Naive thymus-derived CD4-positive, alpha-beta T cell (primary cell): ENCODE measurements around the gene GPR183. TPM values are rescaled to one million over a fixed set of nuclear protein-coding genes. Genes with fewer than 3 reads are reported as not detected.

Experiments
- ATAC-seq: fragments of 150-1000 bp; cut with Tn5 transposase; 2 replicates; pipeline ENCODE4 v1.10.0; 2021; ENCODE audit warnings: mild to moderate bottlenecking, moderate library complexity
- CTCF ChIA-PET: fragments of 350-600 bp; sonication (Branson Sonifier 250); formaldehyde crosslinking; loops from one replicate; lab custom pipeline; 2021; ENCODE audit warnings: antibody characterized with exemption; lab: Charles Lee
- POLR2A ChIA-PET: fragments of 350-600 bp; sonication (Branson Sonifier 250); formaldehyde crosslinking; loops from one replicate; lab custom pipeline; 2021; ENCODE audit warnings: antibody characterized with exemption, inconsistent platforms; lab: Charles Lee
- DNase-seq, 9 donors: peaks; one replicate each; pipeline versions ENCODE4 v3.0.0 to v3.0.0-alpha.2; 2020 to 2022; ENCODE audit warnings: mixed read lengths in 1 of 9
- H3K27ac ChIP-seq: one replicate; pipeline ENCODE4 v1.7.0; 2013; ENCODE audit warnings: mild to moderate bottlenecking, low read depth, low read length, moderate library complexity
- H3K27me3 ChIP-seq, 2 donors: one replicate each; pipeline ENCODE4 v1.7.0; 2013; ENCODE audit warnings: low read length in 2 of 2, mild to moderate bottlenecking in 2 of 2, moderate library complexity in 2 of 2; ENCODE audit not compliant: control insufficient read depth in 2 of 2, insufficient read depth in 2 of 2
- H3K36me3 ChIP-seq, 3 experiments: 1 replicate in 2 of 3; 2 replicates in 1 of 3; pipeline ENCODE4 v1.7.0; 2013; ENCODE audit warnings: low read length in 3 of 3, mild to moderate bottlenecking in 3 of 3, moderate library complexity in 1 of 3; ENCODE audit not compliant: insufficient read depth in 3 of 3, control insufficient read depth in 2 of 3
- H3K4me1 ChIP-seq, 2 donors: one replicate each; pipeline ENCODE4 v1.7.0; 2013; ENCODE audit warnings: low read length in 2 of 2, mild to moderate bottlenecking in 2 of 2, moderate library complexity in 1 of 2; ENCODE audit not compliant: control insufficient read depth in 2 of 2, insufficient read depth in 2 of 2
- H3K4me3 ChIP-seq: 2 replicates; pipeline ENCODE4 v1.7.0; 2013; ENCODE audit warnings: mild to moderate bottlenecking, low read length
- H3K9me3 ChIP-seq, 3 experiments: 1 replicate in 2 of 3; 2 replicates in 1 of 3; pipeline ENCODE4 v1.7.0; 2013; ENCODE audit warnings: low read length in 3 of 3; ENCODE audit not compliant: control insufficient read depth in 2 of 3
- H3K27ac Mint-ChIP-seq, 9 donors: one replicate each; pipeline ENCODE4 v1.8.0; 2020 to 2022; ENCODE audit warnings: mixed read lengths in 9 of 9, mild to moderate bottlenecking in 8 of 9, moderate library complexity in 5 of 9, inconsistent platforms in 2 of 9
- H3K27me3 Mint-ChIP-seq, 5 donors: one replicate each; pipeline ENCODE4 v1.8.0; 2021 to 2022; ENCODE audit warnings: mixed read lengths in 5 of 5, mild to moderate bottlenecking in 1 of 5
- H3K36me3 Mint-ChIP-seq, 5 donors: one replicate each; pipeline ENCODE4 v1.8.0; 2020 to 2022; ENCODE audit warnings: mixed read lengths in 5 of 5, mild to moderate bottlenecking in 3 of 5, inconsistent platforms in 1 of 5
- H3K4me1 Mint-ChIP-seq, 7 donors: one replicate each; pipeline ENCODE4 v1.8.0; 2020 to 2022; ENCODE audit warnings: mixed read lengths in 7 of 7, mild to moderate bottlenecking in 3 of 7, inconsistent platforms in 1 of 7
- H3K4me3 Mint-ChIP-seq, 10 donors: one replicate each; pipeline ENCODE4 v1.8.0; 2020 to 2022; ENCODE audit warnings: mild to moderate bottlenecking in 10 of 10, mixed read lengths in 10 of 10, moderate library complexity in 6 of 10, inconsistent platforms in 2 of 10
- H3K9me3 Mint-ChIP-seq, 11 donors: one replicate each; pipeline ENCODE4 v1.8.0; 2020 to 2022; ENCODE audit warnings: mixed read lengths in 11 of 11, mild to moderate bottlenecking in 4 of 11, inconsistent platforms in 1 of 11, moderate library complexity in 1 of 11
- intact Hi-C, 2 donors: fragments of 100-400 bp; cut with micrococcal nuclease; formaldehyde crosslinking; loops; one replicate each; pipeline ENCODE4 v1.15.1; 2023
- microRNA-seq: library from miRNA; unstranded; fragments of <30 nt; microRNA quantifications from one replicate; pipeline ENCODE4 v1.2.0, GENCODE V29; 2022; ENCODE audit warnings: borderline microRNAs expressed
- polyA plus RNA-seq, 2 donors: library from polyadenylated mRNA; unstranded; fragments of 300-500 nt; fragmentation: Illumina TruSeq; gene quantifications; one replicate each; pipeline ENCODE4 v1.2.3, GENCODE V29; 2021
- total RNA-seq, 6 experiments: library from RNA in 5 of 6; stranded (reverse) in 5 of 6; gene quantifications; 1 replicate in 5 of 6; 2 replicates in 1 of 6; pipeline ENCODE4 v1.2.3 and lab custom pipeline; 2021 to 2026

Gene GPR183
- total and polyA plus RNA-seq, 7 experiments from 2014 or later = 26.8 to 241 (median 216) TPM

DNA sequence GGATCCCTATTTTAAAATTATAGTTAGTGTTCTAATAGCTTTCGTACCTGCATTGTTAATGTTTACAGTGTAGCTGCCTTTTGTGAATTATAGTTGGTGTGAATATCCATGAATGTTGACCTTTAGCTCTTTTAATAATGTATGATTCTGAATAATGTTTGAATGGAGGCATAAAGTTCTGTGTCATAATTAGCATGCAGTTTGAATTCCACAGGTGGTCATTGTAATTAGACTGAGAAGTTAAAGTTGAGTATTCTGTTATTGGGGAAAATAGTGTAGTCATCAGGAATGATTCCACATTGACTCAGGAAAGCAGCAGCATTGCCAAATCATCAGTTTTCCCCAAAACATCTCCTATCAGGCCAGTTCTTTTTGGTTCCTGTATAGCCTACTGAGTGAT lies 61.1 kb downstream of the GPR183 start:
- ChIA-PET POLR2A (interaction anchor here (0.9 to 3.5 kb wide), 4 partner anchors 9 to 40 kb away, joined by 3 to 23 read pairs (median 5); partner anchors contain the start of gene GPR18), CTCF (interaction anchor here (0.7 to 1.2 kb wide), 2 partner anchors 24 to 43 kb away, joined by 3 to 5 read pairs; no protein-coding TSS in a partner anchor)
- Mint-ChIP-seq H3K36me3 (peaks cover 12 to 56% (median 49%) of the 10 kb centered on the region in 5 donors), H3K4me1 (peaks cover 15 to 51% (median 45%) of the 10 kb centered on the region in 7 donors), H3K9me3 (peaks cover 0 to 9% (median 0%) of the 10 kb centered on the region in 11 donors), H3K27ac (peak overlapping the region in 8 of 9 donors; percentile 19 to 85 (median 66)), H3K4me3 (no peak overlapping the region), H3K27me3 (no peaks in the 10 kb centered on the region)
- ATAC-seq (no peak), DNase-seq (no peak)
- Histone ChIP-seq H3K27me3 (no peaks in the 10 kb centered on the region), H3K9me3 (no peaks in the 10 kb centered on the region), H3K4me1 (peaks cover 0 to 4% of the 10 kb centered on the region in 2 donors), H3K4me3 (no peak overlapping the region), H3K36me3 (peaks cover 0 to 25% (median 4%) of the 10 kb centered on the region in 3 experiments), H3K27ac (peak overlapping the region; percentile 2)
- intact Hi-C loops = no loop called here

Small RNA genes lying within 50 kb of the gene (microRNA-seq; reads per million reads assigned to microRNA genes)
- not detected for gene MIR623

Other genes starting within 250 kb of the GPR183 start
- gene UBAC2, start 106.5 kb downstream of the GPR183 start, total RNA-seq = 100 to 1,000 TPM in 2 of 5 experiments, 10 to 100 TPM in 3; 63.3 to 114 (median 90.2) TPM
- 100 to 1,000 TPM; 142 TPM for gene UBAC2, start 106.5 kb downstream of the GPR183 start, polyA plus RNA-seq
- 10 to 100 TPM; 11.5 to 40.4 (median 21.1) TPM for gene GPR18, start 49.0 kb downstream of the GPR183 start, total RNA-seq
- 10 to 100 TPM; 27.9 to 35.9 TPM for gene GPR18, start 49.0 kb downstream of the GPR183 start, polyA plus RNA-seq
- 10 to 100 TPM; 38.0 to 76.3 (median 53.1) TPM for gene TM9SF2, start 194.1 kb upstream of the GPR183 start, total RNA-seq
- gene TM9SF2, start 194.1 kb upstream of the GPR183 start, polyA plus RNA-seq = 10 to 100 TPM; 56.5 to 81.9 TPM